Cerebellar cortex (tissue), 1 donor: ENCODE results near the gene ST6GALNAC6.

Experiments used
- DNase-seq: peaks from one replicate; pipeline ENCODE4 v3.0.0-alpha.2; 2015; ENCODE audit warnings: low spot score

ST6GALNAC6 gene

DNA sequence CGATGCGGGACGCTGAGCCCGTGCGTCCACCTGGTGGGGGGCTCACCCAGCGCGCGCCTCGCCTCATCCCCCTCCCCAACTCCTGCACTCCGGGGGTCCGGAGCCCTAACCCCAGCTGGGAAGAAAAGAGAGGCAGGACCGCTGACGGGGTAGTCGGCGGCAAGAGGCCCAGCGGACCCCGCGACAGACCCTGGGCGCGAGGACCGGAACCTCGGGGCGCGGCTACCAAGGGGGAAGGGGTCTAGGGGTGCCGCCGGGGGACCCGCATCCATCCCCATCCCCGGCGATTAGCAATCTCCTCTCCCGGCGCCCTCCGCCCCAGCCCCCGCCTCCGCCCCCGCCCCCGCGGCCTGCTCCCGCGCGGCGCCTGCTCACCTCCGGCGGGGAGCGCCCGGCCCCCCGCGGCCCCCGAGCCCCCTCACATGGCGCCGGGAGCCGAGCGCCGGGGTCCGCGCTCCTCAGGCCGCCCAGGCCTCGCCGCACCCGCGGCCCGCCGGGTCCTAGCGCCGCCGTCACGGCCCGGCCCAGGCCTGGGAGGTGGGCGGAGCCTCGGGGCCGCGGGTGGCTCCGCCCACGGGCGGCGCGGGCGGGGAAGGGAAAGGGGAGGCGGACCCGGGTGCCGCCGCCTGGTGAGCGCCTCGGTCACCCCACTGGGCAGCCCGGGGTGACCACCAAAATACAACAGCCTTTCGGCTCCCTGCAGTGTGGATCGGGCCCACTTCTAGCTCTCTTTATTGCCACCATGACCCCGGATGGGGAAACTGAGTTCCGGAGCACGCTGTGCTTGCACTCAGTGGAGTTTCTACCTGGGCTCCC, at the start of gene ST6GALNAC6:
ST6GALNAC6 (minus strand) TSS at position 476 of the 816 bp plus-strand sequence. CDS start 1,622 bp downstream, outside the sequence.
- DNase-seq = peak; percentile 63

DNA sequence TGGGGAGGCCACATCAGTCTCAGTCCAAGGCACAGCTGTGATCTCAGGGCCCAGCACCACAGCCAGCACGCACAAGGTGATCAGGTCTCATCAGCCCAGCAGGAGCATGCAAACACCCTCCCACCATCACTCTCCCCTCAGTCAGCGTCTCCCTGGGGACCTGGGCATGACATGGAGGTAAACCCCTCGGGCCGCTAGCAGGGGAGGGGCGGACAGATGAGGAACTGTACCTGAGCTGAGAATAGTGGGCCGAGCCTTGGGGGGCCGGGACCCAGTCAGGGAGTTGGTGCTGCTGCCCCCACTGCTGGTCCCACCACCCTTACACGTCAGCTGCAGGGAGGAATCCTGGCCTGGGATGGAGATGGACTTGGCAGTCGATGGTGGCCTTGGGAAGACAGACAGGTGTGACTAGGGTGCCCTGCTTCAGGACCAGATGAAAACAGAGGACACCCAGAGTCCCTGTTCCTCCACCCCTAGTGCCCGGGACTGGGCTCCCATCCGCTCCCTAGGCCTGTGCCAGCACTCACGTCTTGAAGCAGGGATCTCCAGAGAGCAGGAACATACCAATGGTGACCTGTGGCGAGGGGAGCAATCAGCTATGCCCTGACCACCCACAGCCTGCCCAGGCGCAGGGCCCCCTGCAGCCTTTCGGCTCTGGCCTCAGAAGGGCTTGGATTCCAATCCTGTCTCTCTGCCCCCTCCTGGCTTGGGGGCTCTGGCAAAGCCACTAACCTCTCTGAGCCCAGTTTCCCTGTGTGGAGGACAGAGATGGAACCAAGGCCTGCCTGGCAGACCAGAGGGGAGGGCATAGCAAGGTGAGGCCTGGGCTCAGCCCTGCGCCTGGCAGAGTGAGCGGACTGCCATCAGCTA, 48.7 kb upstream of the ST6GALNAC6 start:
- no peak for DNase-seq

DNA sequence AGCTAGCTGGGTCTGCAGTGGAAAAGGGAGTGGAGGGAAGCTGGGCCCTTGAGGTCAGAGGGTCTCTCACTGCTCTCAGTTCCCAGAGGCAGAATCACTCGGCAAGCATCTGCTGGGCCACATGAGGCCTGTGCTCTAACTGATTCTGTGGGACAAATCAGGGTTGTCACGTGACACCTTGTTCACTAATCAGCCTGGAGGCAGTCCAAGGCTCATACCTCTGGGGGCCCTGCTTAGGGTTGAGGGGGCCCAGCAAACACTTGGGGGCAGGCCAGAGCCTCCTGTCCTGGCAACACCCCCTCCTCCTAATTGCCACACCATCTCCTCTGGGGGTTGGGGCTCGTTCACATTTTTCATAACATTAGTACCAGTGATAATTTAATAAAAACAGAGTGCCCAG, 47.3 kb upstream of the ST6GALNAC6 start:
- no peak for DNase-seq

GRCh38 chr9:127945942-127946341, 46.5 kb upstream of the ST6GALNAC6 start:
- DNase-seq = no peak

DNA sequence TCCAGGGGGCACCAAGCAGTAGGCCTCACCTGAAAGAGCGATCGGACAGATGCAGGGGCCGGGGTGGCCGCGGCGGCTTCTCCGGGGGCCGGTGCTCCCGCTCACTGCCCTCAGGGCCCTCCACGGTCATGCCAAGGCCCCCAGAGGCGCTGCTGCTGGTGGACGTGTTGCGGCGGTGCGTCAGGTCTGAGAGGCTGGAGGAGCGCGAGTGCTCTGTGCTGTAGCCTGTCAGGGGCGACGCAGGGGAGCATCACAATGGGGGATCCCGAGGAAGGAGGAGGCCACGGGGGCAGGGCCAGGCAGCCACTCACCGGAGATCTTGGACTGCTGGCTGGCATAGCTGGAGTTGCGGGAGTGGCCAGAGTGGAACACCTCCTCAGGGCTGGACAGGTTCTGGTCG, 45.9 kb upstream of the ST6GALNAC6 start:
- DNase-seq = no peak

- no peak for DNase-seq
Observed at GRCh38 chr9:127944586-127945218, 45.3 kb upstream of the ST6GALNAC6 start.

DNA sequence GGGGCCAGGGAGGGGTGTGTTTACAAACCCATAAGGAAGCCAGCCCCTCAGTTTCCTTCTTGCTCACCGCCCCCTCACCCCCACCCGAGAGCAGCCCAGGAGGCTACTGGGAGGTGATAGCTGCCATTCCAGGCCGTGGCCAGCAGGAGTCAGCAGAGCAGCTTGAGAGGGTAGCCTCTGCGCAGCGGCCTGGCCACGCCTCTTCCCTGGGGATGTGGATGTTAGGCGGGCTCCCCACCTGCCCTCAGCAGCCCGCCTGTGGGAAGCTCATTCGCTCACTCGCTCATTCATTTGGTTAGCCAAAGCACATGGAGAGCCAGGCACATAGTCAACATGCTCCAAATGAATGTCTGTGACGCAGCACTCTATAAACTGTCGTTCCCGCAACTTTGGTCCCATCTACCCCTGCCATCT, 44.3 kb upstream of the ST6GALNAC6 start:
- peak; percentile 85 for DNase-seq

DNA sequence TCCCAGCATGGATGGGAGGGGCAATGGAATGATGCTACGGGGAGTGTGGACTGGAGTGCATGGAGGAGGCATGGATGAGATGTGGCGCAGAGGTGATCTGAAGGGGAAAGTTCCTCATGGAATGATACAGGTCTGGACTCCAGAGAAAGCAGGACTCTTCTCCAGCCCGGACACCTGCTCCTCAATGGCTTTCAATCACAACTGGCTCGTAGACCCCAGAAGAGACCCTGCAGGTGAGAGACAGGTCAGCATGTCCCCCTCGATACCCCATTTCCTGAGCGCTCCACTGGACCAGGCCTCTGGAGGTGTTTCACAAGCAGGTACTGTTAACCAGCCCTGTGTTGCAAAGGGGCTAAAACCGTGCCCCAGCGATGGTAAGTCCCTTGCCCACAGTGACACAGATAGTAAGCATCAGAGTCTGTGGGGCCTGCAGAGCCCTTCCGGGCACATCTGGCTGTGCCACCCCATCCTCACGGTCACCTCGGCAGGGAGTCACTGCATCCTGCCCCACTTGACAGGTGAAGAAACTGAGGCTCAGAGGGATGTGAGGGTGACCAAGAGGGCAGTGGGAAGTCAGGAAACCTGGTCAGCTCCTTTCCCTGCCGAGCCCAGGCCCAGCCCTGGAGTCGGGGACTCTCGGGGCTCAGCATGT, 43.7 kb upstream of the ST6GALNAC6 start:
- no peak for DNase-seq

DNA sequence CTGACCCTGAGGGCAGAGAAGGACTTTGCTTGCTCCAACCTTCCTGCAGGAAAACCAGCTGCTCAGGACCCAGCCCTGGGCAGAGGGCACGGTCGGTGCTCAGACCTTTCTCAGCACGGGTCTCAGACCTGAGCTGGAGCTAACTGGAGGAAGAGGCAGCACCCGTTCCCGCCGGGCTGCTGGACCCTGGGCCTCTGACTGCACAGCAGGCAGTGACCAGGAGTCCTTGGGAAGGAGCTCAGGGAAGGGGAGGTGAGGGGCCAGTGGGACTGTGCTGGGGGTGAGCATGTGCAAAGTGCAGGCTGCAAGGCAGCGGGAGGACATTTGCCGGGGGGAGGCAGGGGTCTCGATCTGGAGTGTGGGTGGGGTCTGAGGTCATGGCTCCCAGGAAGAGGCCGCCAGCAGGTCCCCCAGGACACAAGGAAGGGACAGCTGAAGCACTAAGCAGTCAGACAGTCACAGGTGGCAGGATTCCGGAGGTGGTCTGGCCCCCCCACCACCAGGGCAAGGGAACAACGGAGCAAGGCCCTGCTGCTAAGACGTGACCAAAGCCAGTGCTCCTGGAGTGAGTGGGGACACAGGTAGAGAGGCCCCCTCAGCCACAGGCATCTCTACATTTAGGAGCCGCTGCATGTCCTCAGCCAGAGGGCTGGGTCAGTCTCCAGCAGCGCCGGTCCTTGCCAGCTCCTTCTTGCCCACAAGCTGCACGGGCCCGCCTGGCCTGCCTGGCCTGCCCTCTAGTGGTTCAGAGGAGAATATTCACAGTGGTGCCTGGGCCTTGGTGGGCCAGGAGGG, 43.0 kb upstream of the ST6GALNAC6 start:
- peak; percentile 80 for DNase-seq

GRCh38 chr9:127941961-127942215, 42.5 kb upstream of the ST6GALNAC6 start:
- no peak for DNase-seq

GRCh38 chr9:127941062-127941960, 41.9 kb upstream of the ST6GALNAC6 start:
- no peak for DNase-seq

DNA sequence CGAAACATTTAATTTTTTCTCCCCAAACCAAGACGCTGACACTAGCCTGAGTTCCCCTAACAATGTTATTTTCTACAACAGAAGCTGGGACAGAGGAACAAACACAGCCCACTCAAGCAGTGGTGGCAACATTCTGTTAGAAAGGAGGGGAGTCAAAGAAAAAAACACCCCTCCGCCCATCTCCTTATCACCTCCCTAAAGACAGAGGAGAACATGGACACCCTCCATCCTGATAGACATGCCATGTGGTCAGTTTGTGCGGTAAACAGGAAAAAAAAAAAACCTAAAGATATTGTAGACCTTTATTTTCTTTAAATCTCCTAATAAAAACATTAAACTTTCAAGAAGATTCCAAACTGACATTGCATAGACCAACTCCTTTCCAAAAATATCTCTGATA, 41.2 kb upstream of the ST6GALNAC6 start:
- no peak for DNase-seq

DNA sequence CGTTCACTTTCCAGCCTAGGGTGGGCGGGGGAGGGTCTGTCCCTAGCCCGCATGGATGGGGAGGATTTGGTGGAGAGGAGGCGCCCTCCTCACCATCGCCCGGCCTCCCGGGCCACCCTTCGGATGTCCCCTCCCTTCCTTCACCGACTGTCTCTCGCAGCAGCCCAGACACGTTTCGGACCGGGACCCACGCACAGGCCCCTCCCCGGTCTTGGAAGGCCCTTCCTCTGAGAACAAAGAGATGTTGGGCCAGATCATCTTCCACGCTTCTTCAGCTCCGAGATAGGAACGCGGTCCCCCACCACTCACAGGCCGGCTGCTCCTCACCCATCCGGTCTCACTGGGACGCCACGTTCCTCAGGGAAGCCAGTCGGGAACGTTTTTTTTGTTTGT, 38.9 kb upstream of the ST6GALNAC6 start:
- DNase-seq = no peak

DNA sequence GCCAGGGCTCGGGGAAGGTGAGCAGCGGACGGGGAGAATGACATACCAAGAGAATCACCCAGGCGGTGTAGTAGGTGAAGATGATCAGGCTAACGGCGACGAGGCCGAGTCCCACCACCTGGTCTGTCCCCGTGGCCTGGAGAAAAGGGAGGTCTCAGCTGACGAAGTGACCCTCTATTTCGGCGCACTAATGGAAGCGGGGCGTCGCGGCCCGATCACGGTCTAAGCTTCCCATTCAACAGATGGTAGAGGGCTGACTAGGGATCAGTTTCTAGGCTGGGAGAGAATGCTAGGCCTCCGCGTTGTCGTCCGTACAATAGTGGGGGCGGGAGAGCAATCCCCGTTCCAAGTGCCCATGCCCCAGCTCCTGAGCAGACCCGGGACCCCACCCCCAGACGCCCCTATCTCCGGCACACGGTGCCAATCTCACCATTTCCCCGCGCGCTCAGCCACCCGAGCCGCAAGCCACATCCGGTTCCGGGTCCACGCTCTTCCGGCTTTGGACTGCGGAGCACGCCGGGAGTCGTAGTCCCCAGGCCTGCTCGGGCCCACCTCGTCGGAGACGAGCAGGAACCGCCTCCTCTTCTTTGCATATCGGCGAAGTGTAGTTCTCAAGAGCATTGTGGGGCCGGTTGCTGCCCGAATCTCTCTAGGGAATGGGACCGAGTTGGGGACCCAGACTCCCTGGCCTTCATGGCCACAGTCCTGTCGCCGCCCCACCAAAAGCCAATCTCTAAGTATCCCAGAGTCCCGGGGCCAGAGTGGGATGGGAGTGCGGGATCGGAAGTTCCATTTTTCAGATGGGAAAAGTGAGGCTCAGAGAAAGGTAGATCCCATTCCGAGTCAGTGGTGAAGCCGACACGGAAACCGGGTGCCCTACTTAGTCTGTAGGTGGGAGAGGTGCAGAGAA, 38.2 kb upstream of the ST6GALNAC6 start, which contains the start of gene DPM2:
DPM2 (minus strand) TSS at position 467 of the 910 bp plus-strand sequence; CDS start at position 433, 34 bp downstream.
- DNase-seq = peak; percentile 87

DNA sequence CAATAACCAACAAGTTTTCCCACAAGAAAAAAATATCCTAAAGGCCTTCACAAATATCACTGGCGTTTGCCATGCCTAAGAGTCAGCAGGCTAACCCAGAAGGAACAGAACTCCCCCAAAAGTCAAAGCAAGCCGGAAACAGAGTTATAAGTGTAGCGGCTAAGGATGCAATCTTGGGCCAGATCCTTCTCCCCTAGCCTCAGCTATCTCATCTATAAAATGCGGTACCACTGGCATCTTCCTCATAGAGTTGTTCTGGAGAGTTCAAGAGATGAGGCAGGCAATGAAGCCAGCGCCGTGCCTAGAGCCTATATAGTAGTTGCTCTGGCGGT, 37.6 kb upstream of the ST6GALNAC6 start:
- no peak for DNase-seq

GRCh38 chr9:127936347-127936852, 37.0 kb upstream of the ST6GALNAC6 start:
- no peak for DNase-seq

GRCh38 chr9:127935765-127936221, 36.4 kb upstream of the ST6GALNAC6 start:
- DNase-seq = no peak

DNA sequence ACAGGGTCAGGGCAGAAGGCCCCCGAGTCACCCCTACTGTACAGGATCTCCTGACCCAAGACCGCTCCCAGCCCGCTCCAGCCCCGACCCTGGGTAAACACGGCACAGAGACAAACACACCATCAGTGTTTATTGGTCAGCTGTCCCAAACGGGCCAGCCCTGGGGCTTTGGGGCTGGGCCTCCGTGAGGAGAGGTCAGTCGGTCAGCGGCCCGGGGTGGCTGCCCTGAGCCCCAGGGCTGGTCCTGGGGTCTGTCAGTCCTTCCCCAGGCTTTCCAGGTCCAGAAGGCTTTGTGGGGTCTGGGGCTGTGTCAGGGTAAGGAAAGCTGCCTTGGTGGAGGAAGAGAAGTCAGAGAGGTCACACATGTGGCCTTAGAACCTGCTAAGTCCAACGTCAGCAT, 35.6 kb upstream of the ST6GALNAC6 start:
- no peak for DNase-seq

DNA sequence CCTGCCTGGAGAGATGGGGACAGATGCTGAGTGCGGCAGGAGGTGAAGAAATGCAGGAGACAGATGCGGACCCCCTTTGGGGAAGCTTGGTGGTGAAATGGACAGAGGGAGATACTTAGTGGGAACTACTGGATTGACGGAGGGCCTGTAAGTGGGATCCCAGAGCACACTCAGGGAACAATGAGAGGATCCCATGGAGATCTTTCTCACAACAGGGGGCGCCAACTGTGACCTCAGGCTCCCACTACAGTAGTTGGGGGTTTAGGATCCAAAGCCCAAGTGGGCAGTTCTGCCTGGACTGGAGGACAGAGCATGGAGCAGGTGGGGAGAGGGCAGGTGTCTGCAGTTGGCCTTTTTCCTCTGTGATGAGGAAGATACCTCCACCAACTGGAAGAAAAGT, 34.8 kb upstream of the ST6GALNAC6 start:
- DNase-seq = no peak
